GM21723 (cell line): ENCODE results near the gene CDC25B.

Experiments used
- ATAC-seq: cut with Tn5 transposase; IDR thresholded peaks from one replicate; pipeline ENCODE4 v1.9.1; 2021; ENCODE audit warnings: mild to moderate bottlenecking, moderate library complexity; ENCODE audit not compliant: unreplicated experiment

Gene CDC25B

DNA sequence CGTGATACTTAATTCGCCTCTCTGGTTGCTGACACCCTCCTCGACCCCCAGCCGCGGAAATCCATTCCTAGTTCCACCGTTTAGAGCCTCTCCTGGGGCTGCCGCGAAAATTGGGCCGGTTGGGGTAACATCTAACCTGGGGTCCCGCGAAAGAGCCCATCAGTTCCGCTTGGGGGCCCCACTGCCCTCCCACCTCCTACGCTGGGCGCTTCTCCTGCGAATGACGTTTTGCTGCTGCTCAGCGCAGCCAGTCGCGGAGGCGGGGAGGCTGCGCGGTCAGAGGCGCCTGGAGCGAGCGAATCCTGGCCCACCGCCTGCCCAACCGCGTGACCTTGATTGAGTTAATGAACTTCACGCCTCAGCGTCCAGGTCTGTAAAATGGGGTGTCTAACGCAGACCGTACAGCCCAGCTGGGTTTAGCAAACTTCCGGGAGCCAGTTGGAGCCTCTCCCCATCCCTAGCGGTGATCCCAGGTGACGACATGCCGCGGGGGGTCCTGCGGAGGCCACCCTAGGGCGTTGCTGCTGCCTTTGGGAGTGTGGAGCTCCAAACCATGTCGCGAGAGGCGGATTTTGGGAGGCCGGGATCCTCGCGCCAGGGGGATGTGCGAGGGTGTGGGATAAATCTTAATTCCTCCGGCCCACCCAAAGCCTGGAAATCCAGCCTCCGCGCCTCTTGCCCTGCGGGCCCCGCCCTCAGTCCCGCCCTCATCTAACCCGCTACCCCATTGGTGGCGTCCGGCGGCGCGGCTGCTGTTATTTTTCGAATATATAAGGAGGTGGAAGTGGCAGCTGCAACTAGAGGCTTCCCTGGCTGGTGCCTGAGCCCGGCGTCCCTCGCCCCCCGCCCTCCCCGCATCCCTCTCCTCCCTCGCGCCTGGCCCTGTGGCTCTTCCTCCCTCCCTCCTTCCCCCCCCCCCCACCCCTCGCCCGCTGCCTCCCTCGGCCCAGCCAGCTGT is at the start of gene CDC25B:
TSS of gene CDC25B (plus strand) at position 800 of the 958 bp plus-strand sequence. CDS start 222 bp downstream, outside the sequence.
- peak; percentile 77 for ATAC-seq

DNA sequence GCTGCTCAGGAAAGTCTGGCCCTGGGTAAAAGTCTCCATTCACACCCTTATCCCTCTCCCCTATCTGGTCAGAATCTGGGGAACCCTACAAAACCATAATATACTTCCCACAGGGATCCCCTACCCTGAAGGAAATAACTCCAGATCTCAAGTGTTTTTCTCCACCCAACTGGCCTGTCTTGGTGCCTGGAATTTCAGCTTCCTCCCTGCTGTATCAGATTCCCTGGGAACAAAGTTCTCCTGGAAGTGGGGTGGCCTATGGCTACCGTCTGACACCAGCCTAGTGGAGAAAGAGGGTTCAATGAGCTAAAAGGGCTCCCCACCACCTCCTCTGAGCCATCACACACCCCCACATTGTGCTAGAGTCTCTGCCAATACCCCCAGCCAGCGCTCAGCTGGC is 48.6 kb upstream of the CDC25B start:
- ATAC-seq, result no peak

DNA sequence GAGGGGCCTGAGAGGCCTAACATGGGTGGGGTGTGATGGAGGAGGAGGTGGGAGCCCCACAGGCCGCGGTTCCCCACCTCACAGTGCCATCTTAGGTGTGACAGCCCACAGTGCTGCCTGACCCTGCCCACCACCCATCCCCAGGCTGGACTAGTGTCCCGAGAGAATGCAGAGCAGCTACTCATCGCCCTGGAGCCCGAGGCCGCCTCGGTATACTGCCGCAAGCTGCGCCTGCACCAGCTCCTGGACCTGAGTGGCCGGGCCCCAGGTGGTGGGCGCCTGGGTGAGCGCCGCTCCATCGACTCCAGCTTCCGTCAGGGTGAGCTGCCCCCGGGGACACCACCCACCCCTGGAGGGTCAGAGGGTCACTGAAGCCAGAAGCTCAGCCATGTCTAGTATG is 48.0 kb upstream of the CDC25B start:
- no peak for ATAC-seq

DNA sequence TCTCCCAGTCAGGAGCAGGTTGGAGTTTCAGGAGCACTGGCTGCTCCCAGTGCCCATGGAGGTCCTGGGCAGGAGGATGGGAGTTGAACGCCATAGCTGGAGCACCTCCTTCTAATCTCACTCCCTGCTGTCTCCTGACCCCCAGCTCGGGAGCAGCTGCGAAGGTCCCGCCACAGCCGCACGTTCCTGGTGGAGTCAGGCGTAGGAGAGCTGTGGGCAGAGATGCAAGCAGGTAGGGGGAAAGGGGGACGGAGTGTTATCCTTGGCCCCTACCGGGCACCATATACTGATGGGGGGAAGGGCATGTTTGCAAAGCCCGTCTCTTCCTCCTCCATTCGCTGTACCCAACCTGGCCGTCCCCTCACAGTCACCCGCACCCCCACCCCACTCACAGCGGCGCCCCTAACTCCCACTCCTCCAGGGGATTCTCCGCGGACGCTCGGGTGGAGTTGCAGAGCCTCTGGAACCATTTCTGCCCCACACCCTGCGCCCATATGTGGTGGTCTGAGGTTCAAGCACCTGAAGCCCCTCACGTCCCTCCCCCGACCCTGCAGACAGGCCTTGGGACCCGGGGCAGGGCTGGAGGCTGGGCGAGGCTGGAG is 46.9 kb upstream of the CDC25B start:
- no peak for ATAC-seq

DNA sequence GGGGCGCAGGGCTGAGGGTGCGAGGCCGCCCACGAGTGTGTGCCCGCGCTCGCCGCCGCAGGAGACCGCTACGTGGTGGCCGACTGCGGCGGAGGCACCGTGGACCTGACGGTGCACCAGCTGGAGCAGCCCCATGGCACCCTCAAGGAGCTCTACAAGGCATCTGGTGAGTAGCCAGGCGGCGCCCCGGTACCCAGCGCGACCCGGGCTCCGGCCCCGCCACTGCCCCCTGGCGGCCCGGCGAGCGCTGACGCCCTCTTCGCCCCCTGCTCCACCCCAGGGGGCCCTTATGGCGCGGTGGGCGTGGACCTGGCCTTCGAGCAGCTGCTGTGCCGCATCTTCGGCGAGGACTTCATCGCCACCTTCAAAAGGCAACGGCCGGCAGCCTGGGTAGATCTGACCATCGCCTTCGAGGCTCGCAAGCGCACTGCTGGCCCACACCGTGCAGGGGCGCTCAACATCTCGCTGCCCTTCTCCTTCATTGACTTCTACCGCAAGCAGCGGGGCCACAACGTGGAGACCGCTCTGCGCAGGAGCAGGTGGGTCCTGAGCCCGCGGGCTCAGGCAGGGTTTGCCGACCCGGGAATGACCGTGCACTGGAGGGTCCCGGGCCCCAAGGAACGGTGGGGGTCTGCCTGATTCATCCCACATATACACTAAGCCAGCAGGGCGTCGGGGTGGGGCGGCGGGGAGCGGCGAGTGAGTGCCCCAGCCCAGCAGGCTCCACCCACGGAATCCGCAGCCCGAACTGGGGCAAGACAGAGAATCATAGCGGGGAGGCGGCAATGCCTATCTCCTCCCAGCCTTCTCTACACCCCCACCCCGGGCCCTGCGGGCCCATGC is 46.2 kb upstream of the CDC25B start:
- no peak for ATAC-seq

DNA sequence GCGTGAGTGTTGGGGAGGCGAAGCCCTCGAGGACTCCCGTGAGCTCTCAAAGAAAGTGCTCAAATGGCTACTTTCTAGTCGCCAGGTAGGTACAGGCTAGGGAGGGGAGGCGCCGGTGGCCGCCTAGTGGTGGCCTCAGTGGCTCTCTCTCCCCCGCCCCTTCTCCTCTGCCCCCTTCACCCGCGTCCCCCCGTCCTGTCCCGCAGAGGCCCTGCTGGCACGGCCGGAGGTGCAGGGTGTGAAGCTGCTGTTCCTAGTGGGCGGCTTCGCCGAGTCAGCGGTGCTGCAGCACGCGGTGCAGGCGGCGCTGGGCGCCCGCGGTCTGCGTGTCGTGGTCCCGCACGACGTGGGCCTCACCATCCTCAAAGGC is 44.8 kb upstream of the CDC25B start:
- ATAC-seq, result no peak

DNA sequence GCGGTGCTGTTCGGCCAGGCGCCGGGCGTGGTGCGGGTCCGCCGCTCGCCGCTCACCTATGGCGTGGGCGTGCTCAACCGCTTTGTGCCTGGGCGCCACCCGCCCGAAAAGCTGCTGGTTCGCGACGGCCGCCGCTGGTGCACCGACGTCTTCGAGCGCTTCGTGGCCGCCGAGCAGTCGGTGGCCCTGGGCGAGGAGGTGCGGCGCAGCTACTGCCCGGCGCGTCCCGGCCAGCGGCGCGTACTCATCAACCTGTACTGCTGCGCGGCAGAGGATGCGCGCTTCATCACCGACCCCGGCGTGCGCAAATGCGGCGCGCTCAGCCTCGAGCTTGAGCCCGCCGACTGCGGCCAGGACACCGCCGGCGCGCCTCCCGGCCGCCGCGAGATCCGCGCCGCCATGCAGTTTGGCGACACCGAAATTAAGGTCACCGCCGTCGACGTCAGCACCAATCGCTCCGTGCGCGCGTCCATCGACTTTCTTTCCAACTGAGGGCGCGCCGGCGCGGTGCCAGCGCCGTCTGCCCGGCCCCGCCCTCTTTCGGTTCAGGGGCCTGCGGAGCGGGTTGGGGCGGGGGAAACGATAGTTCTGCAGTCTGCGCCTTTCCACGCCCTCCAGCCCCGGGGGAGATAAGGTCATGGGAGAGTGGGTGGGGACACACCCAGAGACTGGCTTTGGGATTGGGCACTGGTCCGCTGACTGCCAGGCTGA is 44.3 kb upstream of the CDC25B start:
- no peak for ATAC-seq

DNA sequence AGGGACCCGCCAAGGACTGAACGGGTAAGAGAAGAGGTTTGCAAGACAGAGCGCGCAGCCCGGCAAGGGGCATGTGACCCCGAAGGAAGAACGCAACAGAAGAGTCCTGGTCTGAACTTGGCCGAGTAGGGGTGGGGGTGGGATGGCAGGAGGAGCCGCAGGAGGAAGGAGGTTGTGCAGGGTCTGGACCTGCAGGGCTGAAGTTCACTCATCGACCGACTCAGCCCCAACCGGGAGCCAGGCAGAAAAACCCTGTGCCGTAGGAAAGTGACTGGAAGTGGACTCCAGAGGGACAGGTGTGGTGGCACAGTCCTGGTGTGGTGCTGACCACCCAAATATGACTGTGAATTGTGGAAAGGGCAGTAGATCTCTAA is 43.7 kb upstream of the CDC25B start:
- no peak for ATAC-seq

DNA sequence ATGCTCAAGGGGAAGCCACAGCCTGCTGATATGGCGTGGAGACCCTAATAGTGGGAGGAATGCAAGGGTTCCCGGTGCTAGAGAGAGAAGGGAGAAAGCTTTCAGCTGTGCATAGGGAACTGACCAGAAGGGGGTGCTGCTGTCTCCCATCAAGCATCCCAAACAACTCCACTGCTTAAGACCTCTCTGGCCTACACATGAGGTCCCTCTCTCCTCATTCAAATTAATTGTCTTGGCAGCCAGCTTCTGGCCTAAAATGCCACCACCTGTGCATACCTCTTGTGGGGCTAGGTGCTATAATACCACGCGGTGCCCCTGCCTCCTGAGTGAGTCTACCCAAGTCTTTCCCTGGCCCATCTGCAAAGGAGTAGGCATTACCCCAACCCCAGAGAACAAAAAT is 43.0 kb upstream of the CDC25B start:
- ATAC-seq, result no peak

DNA sequence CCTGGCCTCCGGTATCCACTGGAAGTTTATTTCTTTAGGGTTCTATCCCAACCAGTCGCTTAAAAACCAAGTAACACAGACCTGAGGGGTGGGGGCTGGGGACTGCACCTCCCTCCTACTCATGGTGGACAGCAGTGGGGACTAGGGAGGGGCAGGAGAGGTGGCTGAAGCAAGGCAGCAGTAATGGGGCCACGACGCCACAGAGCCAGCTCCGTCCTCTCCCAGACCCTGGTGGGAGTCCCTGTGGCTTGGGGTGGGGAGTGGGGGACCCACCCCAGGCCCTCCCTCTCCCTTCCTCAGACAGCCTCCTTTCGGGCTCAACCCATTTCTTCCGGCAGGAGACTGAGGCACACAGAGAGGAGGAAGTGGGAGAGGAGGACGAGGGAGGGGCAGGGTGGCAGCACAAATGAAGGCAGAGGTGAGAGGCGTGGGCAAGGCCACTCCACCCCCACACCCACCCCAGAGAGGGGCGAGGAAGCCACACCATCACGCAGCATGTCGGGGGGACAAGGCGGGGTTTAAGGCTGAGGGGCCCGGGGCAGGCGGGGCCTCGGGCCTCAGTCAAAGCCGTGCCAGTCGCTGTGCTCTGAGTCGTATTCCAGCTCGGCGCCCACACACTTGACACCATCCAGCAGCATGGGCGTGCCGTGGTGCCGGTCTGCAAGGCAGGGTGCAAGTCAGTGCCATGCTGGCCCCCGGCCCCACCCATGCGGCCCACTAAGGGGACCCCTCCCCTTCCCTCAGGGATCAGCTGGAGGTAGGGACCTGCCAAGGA is 42.4 kb upstream of the CDC25B start:
- ATAC-seq, result no peak

DNA sequence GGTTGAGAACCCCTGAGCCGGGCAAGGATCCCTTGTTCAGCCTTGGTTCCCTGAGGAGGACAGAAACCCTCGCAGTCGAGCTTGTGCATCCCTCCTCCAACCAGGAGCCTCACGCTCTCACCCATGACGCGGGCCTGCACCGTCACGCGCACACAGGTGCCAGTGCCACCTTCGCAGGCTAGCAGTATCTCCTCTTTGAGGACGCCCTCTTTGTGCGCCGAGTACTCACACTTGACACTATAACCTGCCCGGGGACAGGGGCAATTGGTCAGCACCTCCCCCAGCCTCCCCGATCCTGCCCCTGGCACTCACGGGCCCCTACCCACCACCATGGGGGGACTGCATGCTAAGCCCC is 41.9 kb upstream of the CDC25B start:
- ATAC-seq, result no peak

DNA sequence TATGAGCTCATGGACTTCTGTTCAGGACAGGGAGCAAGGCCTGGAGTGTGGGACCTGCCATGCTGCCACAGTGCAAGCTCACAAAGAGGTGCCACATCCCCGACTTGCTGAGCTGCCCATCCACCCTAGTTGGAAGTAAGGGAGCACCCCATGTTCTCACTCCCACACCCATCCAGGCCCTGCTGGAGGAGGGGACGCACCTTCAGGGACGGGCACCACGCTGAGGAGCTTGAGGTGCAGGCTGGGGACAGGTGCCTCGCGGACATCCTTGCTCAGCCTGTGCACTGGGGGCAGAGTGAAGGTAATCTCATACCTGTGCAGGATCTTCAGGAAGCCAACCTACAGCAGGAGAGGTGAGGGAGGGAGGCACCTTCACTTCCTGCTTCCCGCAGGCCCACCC is 40.8 kb upstream of the CDC25B start:
- ATAC-seq, result no peak

DNA sequence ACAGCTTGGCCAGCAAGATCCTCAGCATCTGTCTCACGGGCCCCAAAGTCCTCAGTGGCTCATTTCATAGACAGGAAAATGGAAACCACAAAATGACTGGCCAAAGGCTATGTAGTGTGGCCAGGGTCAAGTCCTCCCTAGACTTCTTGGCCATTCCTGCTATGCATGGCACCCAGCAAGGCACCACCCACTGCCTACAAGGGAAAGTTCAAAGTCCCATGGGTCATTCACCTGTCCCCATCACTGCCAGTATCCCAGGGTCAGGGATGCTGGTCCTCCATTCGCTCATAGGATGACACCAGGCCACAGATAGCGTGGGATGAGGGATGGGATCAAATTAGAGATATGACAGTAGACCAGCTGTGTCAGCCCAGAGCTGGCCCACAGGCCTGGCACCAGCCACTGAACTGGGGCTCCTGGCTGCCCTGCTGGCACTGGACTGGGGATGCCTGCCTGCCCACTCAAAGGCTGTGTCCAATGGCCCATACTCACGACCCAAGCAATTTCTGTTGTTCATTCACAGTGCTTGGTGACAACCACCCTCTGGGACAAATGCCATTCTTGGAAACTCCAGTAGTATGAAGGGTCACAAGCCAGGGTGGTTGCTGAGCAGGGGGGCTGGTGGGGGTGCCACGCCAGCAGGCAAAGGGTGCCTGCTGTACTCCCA is 40.2 kb upstream of the CDC25B start:
- ATAC-seq, result no peak

DNA sequence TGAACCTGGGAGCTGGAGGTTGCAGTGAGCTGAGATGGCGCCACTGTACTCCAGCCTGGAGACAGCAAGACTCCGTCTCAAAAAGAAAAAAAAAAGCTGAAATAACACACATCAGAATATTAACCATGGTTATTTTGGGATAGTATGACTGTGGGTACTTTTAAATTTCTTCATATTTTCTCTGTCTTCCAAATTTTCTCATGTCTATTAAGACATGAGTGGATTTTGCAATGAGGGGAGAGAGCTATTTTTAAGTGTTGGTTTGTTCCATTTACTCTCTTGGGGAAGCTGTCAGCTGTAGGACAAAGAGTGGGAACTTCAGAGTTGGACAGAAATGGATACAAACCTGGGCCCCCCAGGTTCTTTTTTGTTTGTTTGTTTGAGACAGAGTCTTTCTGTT is 38.8 kb upstream of the CDC25B start:
- no peak for ATAC-seq

DNA sequence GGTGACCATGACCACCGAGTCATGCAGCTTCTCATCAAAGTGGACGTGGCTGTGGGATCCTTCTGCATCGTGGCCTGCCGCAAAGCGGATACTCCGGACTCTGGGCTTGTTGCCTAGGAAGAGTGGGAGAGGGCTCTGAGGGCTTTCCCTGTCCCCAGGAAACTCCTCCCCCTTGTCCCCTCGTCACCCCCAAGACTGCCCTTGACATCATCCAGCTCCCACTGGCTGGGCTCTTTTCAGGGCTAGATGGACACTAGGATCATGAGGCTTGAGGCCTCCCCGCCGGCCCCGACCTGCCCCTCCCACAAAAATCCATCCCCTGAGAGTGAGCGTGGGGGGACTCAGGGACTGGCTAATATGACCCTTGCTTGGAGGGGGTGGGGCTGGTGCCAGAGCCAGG is 37.5 kb upstream of the CDC25B start:
- no peak for ATAC-seq

DNA sequence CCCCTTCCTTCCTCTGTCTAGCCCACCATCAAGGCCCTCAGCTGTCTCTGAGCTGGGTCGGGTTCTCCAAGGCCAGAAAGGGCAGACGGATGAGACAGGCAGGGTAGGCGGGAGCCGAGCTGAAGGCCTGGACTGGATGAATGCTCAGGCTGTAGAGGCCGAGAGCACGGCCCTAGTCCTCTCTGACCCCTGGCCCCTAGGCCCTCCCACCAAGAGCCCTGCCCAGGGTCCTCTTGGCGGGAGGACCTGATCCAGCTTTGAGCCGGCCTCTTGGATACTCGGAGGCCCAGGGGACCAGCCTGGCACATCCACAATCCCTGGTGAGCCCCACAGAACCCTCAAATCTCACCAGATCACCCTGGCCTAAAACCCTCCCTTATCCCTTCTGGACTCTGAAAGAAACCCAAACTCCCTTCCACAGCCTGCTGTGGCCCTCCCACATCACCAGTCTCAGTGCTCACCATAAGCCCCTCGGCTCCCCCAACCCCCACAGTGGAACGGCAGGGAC is 36.7 kb upstream of the CDC25B start:
- ATAC-seq, result no peak

DNA sequence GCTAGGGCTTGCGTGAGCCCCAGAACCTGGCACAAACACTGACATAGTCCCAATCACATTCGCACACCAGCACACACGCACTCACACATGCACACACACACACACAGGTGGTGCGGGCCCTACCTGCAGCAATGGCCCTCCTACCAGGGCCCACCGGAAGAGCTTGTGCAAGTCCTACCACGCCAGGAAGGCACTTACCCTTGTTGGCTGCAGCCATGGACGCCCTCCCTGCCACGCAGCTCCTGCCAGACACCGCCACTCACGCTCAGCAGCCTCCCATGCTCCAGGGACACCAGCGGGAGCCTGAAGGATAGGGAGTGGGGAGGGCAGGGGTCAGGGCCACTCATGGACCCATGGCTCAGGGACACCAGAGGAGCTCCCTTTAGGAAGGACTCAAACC is 36.2 kb upstream of the CDC25B start:
- ATAC-seq, result no peak

DNA sequence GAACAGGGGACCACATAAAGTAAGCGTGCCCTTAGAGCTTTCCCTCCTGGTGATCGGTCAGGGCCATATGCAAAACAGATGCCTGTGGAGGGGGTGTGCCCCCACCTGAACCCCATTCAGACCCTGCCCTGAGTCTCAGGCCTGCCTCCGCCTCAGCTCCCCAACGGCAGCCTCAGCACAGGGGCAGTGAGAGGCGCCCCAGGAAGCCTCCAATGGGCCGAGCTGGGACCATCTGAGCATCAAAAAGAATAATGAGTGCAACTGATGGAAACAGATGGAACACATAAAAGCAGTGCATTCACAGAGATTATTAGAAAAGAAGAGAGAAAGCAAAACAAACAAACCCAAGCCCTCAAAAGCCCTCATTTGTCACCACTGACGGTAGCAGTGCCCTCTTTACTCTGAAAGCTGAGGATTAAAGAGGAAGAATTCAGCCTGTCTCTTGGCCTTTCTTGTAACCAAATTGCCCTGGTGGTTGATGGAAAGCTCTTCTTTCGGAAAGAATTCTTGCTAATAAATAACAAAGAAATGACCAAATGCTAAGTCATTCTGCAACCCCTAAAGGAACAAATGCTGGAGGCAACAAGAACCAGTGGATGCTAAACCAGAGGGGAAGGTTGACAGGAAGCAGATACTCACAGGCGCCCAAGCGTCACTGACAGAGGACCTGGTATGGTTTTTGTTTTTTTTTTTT is 35.3 kb upstream of the CDC25B start:
- ATAC-seq, result no peak
